Metanephros (tissue), 2 donors: ENCODE measurements around the gene HNRNPD. TPM values are rescaled to one million over a fixed set of nuclear protein-coding genes. Genes with fewer than 3 reads are reported as not detected.

ENCODE experiments used
- small RNA-seq: library from RNA; depleted of rRNA; stranded (forward); fragments of <200 nt; gene quantifications from one replicate; pipeline ENCODE3, GENCODE V24; 2014; ENCODE audit warnings: low replicate concordance
- total RNA-seq: library from RNA; depleted of rRNA; stranded (reverse); fragments of >200 nt; gene quantifications from one replicate; pipeline ENCODE4 v1.2.3, GENCODE V29; 2014

HNRNPD gene
- total RNA-seq = 95.6 TPM

DNA sequence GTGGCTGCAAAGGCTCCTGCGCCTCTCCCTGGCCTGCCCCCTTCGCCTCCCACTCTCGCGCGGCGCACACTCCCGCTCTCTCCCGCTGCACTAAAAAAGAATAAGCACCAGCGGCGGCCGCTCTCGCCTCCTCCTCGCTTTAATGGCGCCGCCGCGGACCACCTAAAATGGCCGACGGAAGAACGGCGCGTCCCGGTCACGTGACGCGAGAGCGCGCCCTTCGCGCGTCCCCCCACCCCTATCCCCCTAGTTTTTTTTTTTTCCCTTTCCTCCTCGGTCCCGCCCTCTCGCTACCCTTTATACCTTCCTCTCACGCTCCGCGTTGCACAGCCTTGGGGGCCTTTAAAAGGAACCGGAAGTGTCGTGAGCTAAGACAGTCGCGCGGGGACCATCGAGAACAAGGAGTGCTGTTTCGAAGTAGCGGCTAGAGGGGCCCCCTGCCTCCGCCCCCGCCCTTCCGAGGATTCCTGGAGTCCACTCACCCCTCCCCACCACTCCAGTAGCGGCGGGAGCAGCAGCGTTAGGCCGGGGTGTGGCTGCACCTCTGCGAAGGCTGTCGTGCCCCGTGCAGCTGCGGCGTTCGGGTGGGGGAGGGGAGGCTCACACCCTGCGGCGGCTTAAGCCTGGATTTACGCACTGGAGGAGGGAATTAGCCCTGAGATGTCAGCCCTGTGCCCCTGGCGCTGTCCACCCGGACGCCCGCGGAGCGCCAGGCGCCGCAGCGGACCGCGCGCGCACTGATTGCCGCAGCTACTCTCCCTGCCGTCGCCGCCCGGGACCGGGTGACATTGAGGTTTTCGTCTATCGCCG, at the start of gene HNRNPD:
Gene HNRNPD, minus strand, starts transcription at position 176 of the 810 bp plus-strand sequence. CDS start 313 bp downstream, outside the sequence.

Small RNA genes lying within 50 kb of the gene (small RNA-seq; reads per million reads assigned to genes)
- not detected for gene RF00150

Other genes with a start within 250 kb of the HNRNPD start
- gene HNRNPDL, start 56.5 kb upstream of the HNRNPD start, total RNA-seq = 209 TPM
- gene ENOPH1, start 56.6 kb upstream of the HNRNPD start, total RNA-seq = 39.6 TPM
- gene TMEM150C, start 188.0 kb upstream of the HNRNPD start, total RNA-seq = 17.7 TPM